Hypothalamus (tissue), 51 donors: Measurements from ENCODE around the gene OPRL1.
"Not testable (repeated sequence)": the region's sequence is repeated elsewhere in the genome, so short reads cannot be mapped to it uniquely, and the experiment has no call there.

Source experiments
- DNase-seq, 51 donors: peaks; one replicate each; lab custom pipeline; 2025; lab: John Stamatoyannopoulos, UW

OPRL1 gene

GRCh38 chr20:64113444-64113775 is 33.5 kb downstream of the OPRL1 start:
- DNase-seq = no peak

DNA sequence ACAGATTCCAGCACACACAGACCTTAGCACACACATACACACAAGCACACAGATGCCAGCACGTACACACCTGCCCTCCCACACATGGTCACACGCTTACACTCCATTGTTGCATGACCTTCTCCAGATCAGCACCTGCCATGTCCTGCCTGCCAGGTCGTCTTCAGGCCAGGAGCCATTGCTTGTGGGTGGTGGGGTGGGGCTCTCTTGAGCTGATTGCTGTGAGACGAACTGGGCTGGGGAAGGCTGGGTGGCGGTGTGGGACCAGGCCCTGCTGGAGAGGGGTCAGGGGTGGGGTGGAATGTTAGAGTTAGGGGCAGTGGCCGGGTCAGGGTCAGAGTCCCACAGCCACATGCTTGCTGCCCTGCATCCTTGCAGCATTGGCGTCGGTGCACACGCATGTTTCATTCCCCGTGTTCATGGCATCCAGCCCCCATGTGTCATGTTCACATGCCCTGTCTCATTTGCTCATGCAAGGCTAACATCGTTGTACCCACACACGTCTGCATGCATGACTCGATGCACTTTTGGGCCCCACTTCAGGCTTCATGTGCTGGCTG is 34.0 kb downstream of the OPRL1 start:
- DNase-seq = no peak

DNA sequence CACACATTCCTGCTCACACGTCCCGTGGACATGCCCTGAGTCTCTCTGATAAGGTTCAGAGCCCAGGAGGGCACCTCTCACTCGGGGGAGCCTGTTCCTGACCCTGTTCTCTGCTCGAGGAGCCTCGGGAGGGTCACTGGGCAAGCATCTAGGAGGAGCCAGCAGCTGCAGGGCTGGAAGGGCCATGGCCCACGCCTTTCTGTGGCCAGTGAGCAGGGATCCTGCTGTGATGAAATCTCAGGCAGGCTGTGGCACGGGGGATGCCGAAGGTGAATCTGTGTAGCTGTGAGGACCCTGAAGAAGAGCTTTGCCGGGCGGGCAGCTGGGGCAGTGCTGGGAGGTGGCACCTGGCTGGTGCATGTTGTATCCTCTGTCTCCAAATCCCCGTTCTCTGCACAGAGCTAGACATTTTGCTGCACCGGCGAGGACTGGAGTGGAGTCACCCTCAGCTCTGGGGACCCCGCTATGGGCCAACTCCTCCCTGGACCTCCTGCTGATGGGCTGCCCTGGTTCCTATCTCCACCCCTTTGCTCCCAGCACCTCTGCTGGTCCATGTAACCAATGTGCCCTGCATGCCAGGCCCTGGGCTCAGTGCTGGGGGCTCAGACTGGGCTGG is 34.6 kb downstream of the OPRL1 start:
- DNase-seq = no peak

GRCh38 chr20:64115171-64115911 is 35.5 kb downstream of the OPRL1 start:
- DNase-seq = peak in 13 of 51 donors; percentile 25 to 61 (median 35)

DNA sequence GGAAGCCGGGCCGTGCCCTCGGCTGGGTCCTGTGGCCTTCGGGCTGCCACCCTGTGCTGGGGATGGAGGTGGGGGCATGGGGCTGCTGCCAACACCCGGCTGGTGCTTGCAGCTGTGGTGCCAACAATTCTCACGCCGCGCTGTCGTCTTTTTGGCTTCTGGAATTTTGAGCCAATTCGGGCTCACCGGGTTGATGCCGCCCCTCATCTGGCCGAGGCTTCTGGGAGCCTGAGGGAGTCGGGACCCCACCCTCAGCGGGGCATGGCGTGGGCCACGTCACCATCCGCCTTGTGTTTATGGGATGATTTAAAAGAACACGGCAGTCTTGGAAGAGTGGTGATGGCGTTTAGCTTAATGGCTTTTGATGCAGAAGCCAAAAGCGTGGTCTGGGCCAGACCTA is 36.1 kb downstream of the OPRL1 start:
- no peak for DNase-seq

DNA sequence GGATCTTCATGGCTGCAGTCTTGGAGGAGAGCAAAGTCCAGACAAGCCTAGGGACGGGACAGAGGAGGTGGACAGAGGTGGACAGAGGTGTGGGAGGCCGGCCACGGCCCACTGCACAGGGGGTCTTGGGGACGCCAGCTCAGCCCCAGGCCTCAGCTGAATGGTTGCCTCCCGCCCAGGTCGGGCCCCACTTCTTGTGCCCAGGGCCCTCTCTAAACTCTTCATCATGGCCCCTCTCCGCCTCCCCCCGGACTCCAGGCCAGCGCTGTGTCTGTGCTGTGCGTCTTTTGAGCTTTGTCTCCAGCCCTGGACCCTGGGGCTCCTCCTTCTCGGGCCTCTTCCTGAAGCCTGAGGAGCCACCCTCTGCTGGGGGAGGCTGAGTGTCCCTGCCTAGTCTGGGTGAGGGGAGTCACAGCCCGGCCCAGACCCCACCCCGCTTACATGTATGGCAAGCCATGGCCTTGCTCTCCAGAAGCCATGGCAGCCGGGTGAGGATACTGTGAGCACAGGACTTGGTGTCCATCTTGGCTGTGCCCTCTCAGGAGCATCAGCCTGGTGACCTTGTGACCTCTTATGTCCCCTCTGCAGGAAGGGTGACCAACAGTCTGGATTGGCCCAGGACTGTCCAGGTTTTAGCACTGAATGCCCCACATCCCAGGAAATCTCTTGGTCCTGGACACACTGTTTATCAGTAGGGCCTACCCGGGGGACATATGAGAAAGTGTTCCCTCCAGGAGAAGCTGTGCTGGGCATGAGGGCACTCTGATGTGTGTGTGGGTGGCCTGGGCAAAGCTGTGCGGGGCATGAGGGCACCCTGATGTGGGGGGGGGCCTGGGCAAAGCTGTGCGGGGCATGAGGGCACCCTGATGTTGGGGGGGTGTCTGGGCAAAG is 36.9 kb downstream of the OPRL1 start:
- no peak for DNase-seq

GRCh38 chr20:64117432-64117777 is 37.5 kb downstream of the OPRL1 start:
- not testable (repeated sequence) for DNase-seq

DNA sequence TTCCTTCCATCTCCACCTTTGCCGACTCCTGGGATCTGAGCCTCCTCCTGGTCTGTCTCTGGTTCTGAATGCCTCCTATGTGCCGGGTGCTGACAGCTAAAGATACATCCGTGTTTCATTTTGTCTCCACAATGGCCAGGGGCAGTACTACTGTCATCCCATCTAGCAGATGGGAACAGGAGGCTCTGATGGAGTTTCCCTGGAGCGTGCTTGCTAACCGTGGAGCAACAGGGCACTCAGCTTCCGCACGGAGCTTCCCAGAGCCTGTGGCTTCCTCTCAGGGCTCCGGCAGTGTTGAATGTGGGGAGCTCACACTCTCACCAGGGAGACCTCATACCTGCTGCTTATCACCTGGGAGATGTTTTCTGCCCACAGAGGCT is 39.4 kb downstream of the OPRL1 start:
- DNase-seq = no peak

DNA sequence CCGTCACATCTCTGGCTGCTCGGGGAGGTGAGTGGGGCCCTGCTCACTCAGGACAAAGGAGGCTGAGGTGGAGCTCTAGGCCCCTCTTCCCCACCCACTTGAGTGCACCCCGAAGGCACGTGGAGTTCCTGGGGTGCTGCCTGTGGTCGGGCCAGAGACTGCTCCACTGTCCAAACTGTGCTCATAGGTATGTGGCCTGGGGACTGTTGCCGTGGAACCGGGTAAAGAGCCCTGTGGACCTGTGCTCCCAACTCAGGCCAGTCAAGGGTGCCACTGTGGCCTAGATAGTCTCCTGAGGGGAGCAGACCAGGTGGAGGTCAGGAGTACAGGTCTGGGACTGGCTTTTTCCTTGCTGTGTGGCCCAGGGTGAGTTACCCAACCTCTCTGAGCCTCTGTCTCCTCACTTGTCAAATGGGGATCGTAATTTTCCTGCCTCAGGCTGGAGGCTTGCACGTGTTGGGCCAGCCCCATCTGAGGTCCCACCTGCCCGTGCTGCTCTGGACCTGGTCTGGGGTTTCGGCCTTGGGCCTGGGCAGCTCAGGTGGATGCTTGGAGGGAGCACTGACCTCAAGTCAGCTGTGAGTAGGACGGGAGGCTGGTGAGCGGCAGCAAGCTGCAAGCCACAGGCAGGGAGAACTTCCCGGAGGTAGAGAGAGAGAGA is 39.9 kb downstream of the OPRL1 start:
- DNase-seq = no peak

DNA sequence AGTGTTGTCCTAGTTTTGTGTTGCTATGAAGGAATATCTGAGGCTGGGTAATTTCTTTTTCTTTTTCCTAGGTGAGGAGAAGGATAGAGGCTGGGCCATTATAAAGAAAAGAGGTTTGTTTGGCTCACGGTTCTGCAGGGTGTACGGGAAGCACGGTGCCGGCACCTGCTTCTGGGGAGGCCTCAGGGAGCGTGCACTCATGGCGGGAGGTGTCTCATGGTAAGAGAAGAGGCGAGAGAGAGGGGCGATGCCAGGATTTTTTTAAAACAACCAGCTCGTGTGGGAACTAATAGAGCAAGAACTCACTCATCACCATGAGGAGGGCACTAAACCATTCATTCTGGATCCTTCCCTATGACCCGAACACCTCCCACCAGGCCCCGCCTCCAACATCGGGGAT is 41.7 kb downstream of the OPRL1 start:
- DNase-seq = no peak

DNA sequence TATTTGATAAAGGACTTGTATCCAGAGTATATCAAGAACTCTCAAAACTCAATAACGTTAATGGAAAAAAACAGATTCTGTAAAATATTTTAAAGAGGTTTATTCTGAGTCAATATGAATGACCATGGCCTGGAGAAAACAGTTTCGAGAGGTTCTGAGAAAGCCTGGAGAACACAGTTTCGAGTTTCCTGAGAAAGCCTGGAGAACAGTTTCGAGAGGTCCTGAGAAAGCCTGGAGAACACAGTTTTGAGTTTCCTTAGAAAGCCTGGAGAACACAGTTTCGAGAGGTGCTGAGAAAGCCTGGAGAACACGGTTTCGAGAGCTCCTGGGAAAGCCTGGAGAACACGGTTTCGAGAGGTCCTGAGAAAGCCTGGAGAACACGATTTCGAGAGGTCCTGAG is 43.0 kb downstream of the OPRL1 start:
- not testable (repeated sequence) for DNase-seq

DNA sequence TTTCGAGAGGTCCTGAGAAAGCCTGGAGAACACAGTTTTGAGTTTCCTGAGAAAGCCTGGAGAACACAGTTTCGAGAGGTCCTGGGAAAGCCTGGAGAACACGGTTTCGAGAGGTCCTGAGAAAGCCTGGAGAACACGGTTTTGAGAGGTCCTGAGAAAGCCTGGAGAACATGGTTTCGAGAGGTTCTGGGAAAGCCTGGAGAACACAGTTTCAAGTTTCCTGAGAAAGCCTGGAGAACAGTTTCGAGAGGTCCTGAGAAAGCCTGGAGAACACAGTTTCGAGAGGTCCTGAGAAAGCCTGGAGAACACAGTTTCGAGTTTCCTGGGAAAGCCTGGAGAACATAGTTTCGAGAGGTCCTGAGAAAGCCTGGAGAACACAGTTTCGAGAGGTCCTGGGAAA is 43.6 kb downstream of the OPRL1 start:
- not testable (repeated sequence) for DNase-seq

DNA sequence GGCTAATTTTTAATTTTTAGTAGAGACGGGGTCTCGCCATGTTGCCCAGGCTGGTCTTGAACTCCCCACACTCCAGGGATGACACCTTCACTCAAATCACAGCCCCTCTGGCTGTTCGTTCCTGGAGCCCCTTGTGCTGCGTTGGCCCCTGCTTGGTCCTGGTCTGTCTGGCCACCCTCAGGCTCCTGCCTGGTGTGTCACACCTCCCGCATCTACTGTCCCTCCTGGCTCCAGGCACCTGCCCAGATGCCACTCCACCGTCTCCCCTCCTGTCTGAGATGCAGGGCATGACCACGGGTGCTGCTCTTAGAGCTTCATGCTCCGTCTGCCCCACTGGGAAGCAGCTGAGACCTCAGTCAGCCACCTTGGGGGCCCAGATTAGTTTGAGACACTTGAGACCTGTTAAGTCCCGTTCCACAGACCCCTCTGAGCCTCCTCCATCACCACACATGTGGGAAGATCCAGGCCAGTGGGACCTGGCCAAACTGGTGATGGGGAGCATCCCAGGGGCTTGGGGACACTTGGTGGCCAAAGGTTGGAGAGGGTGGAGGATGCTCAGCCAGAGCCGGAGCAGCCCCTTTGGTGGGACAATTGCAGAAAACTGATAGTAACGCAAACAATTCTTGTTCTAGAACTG is 49.4 kb downstream of the OPRL1 start:
- no peak for DNase-seq

GRCh38 chr20:64130271-64130670 is 50.4 kb downstream of the OPRL1 start:
- DNase-seq = no peak

GRCh38 chr20:64130876-64131275 is 51.0 kb downstream of the OPRL1 start:
- no peak for DNase-seq

GRCh38 chr20:64131406-64131805 is 51.5 kb downstream of the OPRL1 start:
- peak in 1 of 51 donors; percentile 12 for DNase-seq

DNA sequence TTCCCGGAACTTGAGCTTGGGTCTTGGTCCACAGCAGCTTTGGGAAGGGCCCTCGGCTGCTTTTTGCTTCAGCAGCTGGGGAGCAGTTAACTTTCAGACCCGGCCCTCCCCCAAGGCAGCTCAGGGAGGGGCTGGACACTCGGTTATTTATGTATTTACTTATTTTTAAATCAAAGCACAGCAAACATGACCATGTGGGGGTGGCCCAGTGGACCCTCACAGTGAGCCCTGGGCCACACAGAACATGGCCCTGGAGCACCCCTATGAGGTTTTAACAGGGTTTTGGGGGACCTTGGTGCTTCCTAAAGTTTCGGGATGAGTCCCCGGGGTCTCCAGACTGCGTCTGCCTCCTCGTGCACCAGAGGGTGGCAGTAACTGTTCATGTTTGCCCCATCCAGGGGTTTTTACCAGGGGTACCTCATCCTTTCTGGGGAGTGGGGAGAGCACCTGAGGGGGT is 54.1 kb downstream of the OPRL1 start:
- no peak for DNase-seq

- not testable (repeated sequence) for DNase-seq
These were observed 54.9 kb downstream of the OPRL1 start for GRCh38 chr20:64134744-64135143.

DNA sequence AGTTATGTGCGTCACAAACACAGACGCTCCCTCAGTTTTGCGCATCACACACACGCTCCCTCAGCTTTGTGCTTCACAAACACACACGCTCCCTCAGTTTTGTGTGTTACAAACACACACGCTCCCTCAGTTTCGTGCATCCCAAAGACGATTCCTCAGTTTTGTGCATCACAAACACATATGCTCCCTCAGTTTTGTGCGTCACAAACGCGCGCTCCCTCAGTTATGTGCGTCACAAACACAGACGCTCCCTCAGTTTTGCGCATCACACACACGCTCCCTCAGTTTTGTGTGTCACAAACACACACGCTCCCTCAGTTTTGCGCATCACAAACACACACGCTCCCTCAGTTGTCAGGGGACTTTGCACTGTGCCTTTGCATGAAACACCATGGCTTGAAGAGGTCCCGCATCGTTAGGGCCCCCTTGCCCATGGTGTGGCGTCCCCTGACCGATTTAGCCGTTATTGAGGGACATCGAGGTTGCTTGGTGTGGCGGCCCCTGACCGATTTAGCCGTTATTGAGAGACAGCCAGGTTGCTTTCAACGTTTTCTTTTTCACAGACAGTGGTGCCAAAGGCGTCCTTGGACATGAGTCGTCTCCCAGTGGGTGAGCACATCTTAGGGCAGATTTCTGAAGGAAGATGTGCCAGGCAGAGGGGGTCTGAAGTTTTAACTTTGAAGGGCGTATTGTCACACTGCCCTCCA is 56.3 kb downstream of the OPRL1 start:
- no peak for DNase-seq

DNA sequence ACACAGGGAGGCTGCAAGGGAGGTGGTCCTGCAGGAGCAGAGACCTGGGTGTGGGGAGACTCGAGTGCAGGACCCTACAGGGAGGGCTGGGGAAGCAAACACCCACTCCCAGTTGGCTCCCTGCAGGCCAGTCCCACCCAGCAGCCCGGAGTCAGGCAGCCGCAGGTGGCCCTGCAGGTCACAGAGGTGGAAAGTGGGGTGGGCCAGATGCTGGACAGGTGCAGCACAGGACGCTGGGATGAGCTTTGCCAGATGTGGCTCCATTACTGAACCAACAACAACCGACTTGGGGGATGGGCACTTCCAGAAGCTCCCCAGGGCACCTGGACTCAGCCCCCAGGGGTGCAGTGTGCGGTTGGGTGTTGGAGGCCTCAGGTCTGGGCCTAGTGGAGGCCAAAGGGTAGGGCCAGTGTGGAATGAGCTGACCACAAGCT is 57.7 kb downstream of the OPRL1 start:
- no peak for DNase-seq
